ENCODE data around the gene RBCK1.
A peak's percentile ranks its signal among the peaks of the same experiment; 100 is the strongest.

The RBCK1 gene

DNA sequence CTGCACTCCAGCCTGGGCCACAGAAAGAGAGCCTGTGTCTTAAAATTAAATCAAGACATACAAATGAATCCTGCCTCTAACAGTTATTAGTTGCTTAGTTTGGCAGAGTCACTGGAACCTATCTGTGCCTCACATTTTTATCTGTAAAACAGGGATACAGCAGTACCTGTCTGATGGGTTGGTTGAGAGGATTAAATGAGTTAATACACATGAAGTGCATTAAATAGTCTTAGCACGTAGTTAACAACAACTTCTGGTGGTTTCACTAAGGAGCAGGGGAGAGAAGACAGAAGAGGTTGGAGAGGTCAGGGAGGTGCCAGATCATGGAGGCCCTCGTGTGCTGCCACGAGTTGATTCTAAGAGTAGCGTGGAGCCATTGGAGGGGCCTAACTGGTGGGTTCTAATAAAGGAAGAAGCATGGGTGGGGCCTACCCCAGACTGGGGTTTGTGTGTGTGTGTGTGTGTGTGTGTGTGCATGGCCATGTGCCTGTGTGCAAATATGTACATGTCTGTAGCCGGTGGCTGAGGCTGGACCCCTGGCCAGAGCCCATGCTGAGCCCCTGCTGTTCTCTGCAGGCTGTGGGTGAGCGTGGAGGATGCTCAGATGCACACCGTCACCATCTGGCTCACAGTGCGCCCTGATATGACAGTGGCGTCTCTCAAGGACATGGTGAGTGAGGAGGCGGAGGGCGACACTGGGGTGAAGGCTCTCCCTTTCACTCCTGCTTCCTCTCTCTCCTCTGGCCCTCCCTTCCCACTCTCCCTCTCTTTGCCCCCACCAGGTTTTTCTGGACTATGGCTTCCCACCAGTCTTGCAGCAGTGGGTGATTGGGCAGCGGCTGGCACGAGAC lies 9.1 kb downstream of the RBCK1 start:
- no peak for DNase-seq (ENCODE audit: low spot score)
- FAIRE-seq, result no peak

DNA sequence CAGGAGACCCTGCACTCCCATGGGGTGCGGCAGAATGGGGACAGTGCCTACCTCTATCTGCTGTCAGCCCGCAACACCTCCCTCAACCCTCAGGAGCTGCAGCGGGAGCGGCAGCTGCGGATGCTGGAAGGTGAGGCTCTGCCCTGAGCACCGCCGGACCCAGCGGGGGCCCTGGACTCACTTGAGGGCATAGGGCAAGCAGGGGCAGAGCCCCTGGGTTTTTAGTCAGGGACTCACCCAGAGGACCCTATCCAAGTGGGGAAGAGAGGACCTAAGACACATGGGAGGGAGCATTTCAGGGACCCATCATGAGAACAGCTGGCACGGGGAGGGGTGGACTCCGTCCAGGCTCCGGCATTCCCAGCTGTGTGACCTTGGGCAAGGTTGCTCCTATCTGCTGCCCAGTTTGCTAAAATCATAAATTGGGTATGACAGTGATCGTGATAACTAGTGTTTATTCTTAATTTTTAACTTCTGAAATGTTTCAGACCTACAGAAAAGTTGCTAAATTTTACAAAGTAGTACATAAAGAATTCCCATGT lies 9.8 kb downstream of the RBCK1 start:
- FAIRE-seq (no peak), DNase-seq (ENCODE audit: low spot score) (no peak)

DNA sequence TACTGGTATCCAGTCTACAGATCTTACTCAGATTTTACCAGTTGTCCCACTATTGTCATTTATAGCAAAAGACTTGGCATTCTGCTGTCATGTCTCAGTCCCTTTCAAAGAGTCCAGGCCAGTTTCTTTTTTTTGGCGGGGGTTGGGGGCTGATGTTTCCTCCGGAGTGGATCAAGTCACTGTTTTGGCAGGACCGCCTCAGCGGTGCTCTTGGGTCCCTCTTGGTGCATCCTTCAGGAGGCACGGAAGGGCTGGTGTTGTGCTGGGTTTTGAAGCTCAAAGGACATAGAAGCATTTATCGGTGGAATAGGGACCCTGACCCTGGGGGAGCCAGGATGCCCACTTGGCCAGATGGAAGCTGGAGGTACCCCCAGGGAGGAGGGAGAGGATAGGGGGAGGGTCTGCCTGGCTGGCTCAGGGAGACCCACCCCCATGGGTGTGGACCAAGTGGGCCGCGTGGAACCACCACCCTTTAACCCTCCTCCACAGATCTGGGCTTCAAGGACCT lies 10.8 kb downstream of the RBCK1 start:
- DNase-seq (ENCODE audit: low spot score), result no peak
- FAIRE-seq, result no peak

DNA sequence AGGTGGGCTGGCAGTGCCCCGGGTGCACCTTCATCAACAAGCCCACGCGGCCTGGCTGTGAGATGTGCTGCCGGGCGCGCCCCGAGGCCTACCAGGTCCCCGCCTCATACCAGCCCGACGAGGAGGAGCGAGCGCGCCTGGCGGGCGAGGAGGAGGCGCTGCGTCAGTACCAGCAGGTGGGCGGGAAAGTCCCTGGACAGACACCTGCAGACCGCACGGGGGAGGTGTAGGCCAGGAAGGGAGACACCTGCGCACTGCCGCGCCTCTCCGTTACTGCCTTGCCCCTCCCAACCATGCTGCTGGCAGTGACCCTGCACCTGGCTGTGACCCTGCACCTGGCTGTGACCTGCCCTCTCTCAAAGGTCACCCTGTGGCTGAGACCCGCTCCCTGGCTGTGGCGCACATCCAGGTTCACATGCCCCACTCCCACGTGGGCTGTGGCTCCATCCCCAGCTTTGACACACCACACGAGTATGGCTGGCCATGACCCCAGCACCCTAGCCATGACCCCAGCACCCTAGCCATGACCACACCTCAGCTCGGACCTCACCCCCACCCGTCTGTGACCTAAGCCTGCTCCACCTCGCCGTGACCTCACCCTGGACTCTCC lies 11.6 kb downstream of the RBCK1 start:
- DNase-seq (ENCODE audit: low spot score), result no peak
- no peak for FAIRE-seq

DNA sequence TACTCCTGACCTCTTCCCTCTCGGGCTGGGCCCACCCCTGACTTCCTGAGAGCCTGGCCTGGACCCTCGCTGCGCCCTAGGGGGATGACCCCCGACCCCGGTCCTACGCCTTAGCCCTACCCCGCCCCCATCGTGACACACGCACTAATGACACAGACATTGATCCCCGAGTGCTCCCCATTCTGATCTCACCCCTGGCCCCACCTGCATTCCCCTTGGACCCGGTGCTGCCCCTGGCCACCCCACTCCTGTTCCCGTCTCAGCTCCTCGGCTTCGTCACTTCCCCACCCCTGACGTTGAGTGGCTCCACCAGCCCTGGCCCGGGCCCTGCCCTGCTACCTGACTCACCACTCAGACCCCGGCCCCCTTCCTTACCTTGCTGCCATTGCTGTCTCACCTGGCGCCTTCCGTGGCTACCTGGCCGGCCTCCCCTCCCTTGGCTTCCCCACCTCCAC lies 12.1 kb downstream of the RBCK1 start:
- FAIRE-seq (no peak), DNase-seq (ENCODE audit: low spot score) (no peak)

DNA sequence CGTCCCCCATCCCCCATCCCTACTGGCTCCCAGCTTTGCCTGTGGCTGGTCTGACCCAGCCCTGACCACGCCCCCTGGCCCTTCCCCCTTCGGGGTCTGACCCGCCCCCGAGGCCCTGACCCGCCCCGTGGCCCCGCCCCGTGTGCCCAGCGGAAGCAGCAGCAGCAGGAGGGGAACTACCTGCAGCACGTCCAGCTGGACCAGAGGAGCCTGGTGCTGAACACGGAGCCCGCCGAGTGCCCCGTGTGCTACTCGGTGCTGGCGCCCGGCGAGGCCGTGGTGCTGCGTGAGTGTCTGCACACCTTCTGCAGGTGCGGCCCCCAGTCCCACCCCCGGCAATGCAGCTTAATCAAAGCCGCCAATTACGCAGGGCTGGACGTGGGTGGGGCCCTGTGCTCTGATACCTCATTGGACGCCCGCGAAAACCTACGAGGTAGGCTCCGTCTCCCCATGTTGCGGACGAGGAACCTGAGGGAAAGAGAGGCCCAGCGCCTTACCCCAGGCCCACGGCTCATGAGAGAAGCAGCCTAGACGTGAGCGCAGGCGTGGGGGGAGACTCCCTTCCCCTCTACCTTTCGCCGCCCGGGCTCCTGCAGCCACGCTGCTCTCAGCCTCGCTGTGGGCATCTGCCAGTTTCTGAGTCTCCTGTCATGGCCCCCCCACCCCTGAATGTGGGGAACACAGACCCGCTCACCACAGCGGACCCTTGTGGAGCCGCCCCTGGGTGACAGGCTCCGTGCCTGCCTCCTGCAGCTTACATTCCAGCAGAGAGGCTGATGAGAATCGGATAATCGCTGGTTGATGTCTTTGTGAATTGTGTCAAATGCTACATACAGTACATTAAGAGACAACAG lies 12.8 kb downstream of the RBCK1 start:
- FAIRE-seq (no peak), DNase-seq (ENCODE audit: low spot score) (peak; percentile 60)

DNA sequence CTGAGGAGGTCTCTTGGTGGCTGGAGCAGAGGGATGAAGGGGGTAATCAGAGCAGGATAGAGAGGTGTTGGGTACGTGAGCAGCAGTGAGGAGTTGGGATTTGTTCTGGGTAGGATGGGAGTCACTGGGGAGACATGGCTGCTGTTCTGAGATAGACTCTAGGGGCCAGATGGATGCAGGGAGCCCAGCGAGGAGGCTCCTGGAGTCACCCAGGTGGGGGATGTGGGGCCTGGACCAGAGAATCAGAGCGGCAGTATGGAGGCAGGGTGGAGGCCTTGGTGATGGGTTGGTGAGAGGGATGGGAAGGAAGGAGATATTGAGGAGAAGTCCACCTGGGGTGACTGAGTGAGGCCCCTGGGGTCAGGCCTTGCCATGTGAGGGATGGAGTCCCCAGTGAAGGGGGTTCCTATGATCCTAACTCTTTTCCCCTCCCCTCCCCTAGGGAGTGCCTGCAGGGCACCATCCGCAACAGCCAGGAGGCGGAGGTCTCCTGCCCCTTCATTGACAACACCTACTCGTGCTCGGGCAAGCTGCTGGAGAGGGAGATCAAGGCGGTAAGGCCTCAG lies 13.7 kb downstream of the RBCK1 start:
- FAIRE-seq, result no peak

DNA sequence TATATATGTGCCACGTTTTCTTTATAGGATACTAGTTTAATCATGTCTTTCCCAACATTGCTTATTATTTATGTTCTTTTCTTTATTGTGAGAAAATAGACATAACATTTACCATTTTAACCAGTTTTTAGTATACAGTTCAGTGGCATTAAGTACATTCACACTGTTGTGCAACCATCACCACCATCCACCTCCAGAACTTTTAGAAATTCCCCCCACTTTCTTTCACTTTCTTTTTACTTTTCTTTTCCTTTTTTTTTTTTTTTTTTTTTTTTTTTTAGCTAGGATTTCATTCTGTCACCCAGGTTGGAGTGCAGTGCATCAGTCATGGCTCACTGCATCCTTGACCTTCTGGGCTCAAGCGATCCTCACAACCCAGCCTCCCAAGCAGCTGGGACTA lies 18.5 kb downstream of the RBCK1 start:
- no peak for DNase-seq (ENCODE audit: low spot score)
- FAIRE-seq, result no peak

More for the DNA sequence above, 13.7 kb downstream of the RBCK1 start:
- DNase-seq (ENCODE audit: low spot score), result no peak

DNA sequence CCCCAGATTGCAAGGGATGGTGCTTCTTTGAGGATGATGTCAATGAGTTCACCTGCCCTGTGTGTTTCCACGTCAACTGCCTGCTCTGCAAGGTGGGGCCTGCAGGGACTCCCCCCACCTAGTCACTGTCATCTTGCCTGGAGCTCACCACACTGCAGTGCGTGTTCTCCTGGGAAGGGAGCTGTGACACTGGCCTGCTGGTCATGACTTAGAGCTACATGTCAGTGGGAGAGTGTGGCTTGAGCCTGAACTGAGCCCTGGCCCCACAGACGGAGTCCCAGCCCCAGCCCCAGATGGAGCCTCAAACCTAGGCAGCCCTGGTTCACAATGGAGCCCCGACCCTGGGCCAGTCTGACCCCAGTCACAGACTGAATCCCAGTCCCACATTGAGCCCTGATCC lies 19.3 kb downstream of the RBCK1 start:
- no peak for FAIRE-seq
- no peak for DNase-seq (ENCODE audit: low spot score)

DNA sequence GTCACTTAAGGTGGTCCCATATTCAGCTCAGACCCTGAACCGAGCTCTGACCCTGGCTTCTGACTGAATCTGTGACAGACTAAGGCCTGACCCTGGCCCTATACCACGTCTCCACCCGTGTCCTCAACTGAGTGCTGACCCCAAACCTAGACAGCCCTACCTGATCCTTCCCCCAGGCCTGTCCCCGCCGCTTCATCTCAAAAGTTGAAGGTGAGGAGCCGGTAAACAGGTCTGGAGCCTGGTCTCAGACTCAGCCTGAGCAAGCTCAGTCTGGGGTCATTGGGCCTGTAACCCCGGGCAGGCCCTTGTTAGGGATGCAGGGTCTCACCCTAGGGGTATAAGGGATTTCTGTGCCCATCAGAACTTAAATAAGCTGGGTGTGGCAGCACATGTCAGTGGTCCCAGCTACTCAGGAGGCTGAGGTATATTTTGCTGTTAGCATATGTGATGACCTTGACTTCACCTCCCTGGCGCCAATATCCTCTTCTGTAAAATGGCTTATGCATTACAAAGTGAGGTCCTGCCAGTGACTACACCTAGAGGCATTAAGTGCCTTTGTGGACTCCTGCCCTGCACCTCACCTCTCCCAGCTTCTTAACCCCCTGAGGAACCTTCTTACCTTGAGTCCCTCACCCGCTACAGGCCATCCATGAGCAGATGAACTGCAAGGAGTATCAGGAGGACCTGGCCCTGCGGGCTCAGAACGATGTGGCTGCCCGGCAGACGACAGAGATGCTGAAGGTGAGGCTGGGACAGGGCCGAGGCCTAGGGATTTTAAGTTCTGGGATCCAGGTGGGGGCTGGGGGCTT lies 20.0 kb downstream of the RBCK1 start:
- FAIRE-seq (no peak), DNase-seq (ENCODE audit: low spot score) (no peak)

DNA sequence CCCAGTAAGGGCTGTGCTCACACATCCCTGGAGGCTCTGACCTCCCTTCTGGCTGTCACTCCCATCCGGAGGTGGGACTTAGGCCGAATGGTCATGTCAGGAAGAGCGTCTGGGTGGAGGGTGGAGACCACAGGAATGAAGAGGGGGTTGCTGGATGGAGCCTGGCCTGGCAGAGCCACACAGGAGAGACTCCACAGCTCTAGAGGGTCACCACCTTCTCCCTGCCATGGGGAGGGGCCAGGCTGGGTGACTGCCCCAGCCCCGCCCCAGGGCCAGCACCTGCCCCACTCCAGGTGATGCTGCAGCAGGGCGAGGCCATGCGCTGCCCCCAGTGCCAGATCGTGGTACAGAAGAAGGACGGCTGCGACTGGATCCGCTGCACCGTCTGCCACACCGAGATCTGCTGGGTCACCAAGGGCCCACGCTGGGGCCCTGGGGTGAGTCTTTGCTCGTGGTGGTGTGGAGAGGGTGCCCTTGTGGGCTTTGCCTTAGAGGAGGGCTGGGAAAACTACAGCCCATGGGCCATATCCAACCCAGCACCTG lies 20.6 kb downstream of the RBCK1 start:
- FAIRE-seq (no peak), DNase-seq (ENCODE audit: low spot score) (no peak)

DNA sequence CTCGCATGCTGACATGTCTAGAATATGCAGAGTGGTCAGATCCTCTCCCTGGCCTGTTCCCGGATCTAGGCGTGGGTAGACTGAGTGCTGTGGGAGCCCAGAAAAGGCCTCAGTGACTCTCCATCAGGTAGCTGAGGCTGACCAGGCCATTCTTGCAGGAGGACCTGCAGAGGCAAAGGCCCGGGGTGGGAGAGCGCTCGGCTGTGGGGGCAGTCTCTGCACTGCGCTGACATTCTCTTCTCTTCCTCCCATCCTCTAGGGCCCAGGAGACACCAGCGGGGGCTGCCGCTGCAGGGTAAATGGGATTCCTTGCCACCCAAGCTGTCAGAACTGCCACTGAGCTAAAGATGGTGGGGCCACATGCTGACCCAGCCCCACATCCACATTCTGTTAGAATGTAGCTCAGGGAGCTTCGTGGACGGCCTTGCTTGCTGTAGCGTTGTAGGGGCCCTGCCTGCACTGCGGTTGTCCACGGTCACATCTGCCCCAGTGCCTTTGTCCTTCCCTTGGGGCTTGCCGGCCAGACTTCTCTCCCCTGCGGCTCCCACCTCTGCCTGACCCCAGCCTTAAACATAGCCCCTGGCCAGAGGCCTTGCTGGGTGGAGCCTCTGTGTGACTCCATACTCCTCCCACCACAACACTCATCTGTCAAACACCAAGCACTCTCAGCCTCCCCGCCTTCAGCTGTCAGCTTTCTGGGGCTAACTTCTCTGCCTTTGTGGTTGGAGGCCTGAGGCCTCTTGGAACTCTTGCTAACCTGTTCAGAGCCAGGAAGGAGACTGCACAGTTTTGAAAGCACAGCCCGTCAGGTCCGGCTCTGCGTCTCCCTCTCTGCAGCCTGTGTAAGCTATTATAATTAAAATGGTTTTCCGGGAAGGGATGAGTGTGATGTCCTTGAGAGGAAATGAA lies 22.2 kb downstream of the RBCK1 start:
- FAIRE-seq, result no peak

DNA sequence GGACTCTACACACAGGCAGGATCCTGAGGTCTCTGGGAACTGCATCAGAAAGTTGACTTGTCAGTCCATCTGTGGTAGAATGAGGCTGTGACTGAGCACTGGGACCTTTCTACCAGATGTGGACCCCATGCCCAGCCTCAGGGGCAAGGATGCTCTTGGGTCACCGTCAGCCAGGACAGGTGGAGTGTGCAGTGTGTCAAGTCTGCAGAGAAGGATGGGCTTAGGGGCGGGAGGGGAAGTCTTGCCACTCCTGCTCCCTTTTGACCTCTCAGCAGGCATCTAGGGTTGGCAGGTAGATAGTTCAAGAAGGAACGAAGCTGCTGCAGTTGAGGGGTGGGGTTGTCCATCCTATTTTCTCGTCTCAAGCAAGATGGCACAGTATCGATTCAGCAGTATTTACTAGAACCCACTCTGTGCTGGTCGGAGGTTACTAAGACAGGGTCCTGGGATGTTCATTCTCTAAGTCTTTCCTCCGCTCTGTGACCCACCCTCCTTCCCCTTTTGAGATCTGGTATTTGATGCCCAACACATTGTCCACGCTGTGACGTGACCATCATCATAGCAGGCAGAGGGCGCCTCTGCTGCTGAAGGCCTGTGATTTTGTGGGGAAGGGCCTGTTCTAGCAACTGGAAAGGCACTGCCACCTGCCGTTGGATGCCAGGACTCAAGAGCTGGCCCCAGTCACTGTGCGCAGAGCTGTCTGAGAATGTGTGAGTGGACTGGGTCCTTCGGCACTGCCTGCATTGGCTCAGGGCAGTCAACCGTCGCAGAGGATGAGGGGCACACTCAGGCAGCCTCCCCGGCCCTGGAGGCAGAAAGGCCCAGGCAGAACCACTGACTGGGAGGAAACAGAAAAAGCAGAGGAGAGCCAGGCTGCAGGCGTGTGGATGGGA lies 23.2 kb downstream of the RBCK1 start:
- peak; percentile 85 for FAIRE-seq
- DNase-seq (ENCODE audit: low spot score), result peak; percentile 68

More for the DNA sequence above, 22.2 kb downstream of the RBCK1 start:
- DNase-seq (ENCODE audit: low spot score), result no peak

DNA sequence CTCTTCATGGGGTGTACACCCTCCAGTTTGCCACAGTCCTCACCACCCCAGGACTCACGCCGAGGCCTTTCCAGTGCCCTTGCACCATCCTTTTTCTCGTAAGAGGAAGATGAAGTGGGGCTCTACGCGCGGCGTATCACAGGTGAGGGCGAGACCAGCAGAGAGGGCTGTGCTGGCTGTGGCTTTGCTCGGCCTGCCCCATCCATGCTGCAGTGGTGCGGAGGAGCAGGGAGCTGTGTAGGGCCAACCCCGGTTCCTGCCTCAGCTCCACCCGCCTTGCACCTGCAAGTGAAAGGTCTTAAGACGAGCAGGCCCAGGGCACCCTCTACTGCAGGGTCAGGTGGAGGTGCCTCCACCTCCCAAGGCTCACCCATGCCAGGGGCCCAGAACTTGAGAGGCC lies 24.1 kb downstream of the RBCK1 start:
- FAIRE-seq (no peak), DNase-seq (ENCODE audit: low spot score) (no peak)

DNA sequence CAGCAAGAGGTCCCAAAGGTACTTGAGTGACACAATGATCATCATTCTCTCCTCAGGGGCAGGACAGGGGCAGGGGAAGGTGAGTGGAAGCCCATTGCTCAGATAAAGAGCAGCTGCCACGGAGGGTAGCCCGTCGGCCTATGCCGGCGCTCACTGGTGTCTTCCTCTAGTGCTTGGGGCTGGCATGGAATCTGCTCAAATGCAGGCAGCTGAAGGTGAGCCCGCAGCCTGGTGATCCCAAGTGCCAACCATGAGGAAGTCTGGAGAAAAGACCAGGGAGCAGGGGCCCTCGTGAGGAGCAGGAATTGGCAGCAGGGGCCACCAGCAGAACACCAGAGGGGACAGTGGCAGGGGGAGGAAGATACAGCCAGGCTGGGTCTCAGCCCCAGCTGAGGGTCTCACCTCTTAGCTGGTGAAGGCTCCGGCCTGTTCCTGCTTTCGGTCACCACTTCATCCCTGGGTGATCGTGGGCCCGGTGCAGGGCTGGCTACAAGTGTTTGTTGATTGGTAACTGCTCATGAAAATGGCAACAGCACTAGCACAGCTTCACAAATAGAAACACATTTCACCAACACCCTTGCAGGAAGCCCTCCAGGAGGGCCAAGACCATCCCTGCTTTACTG lies 24.7 kb downstream of the RBCK1 start:
- FAIRE-seq, result no peak

DNA sequence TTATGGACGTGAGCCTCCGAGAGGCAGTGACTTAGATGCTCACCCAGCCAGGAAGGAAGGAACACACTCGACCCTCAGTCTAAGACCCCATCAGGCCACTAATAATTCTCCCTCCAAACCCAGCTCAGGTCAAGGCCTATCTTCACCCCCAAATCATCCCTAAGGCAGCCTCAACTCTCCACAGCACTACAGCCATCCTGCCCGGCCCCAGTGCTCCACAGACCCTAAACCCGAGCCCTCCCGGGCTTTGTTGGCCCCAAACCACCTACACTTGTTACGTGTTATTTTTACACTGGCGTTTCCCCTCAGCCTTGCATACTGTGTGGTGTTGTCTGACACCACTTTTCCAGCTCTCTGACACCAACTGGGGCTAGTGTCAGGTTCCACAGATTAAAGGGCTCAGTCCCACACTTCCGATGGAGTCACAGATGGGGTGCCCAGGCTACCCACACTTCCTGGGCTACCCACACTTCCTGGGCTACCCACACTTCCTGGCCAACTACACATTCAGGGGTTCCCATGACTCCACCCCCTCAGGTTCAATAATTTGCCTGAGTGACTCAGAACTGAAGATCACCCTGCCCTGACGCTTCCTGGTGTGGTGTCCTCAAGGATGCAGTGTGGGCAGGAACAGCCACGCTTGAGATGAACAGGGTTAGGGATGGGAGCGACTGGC lies 25.3 kb downstream of the RBCK1 start:
- no peak for DNase-seq (ENCODE audit: low spot score)
- no peak for FAIRE-seq

More for the DNA sequence above, 24.7 kb downstream of the RBCK1 start:
- no peak for DNase-seq (ENCODE audit: low spot score)

DNA sequence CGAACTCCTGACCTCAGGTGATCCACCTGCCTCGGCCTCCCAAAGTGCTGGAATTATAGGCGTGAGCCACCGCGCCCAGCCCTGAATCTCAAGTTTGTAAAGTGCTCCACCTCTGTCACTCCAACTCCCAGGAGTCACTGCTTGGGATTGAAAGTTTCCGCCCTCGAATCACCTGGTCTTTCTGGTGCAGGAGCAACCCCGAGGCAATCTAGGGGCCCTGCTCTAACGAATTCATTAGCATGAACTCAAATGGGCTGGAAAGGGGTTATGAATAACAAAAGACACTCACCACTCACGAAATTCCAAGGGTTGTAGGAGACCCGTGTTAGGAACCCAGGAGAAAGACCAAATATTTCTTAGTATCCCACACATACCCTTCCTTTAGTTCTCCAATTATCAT lies 26.1 kb downstream of the RBCK1 start:
- DNase-seq (ENCODE audit: low spot score), result no peak
- FAIRE-seq, result no peak

Measured in urothelium cell line (cell line).